Peyer's patch (tissue), 4 donors: ENCODE results near the gene TEF.

ENCODE experiments used
- CTCF ChIP-seq, 6 experiments: fragments of 450-650 bp in 4 of 6; fragments of 200-600 bp in 2 of 6; sonication (generic) in 1 of 6; IDR thresholded peaks; one replicate each; pipeline ENCODE4 v1.5.1; 2017 to 2019; ENCODE audit warnings: antibody characterized with exemption in 6 of 6, mild to moderate bottlenecking in 3 of 6, moderate library complexity in 1 of 6
- POLR2A ChIP-seq, 2 donors: fragments of 450-650 bp; IDR thresholded peaks; one replicate each; pipeline ENCODE4 v1.5.1; 2017; ENCODE audit warnings: antibody characterized with exemption in 2 of 2, mild to moderate bottlenecking in 2 of 2, moderate library complexity in 2 of 2

GRCh38 chr22:41448189-41448808, 66.6 kb downstream of the TEF start:
- no peak for TF ChIP-seq CTCF (IDR thresholded peaks at IDR 0.05)
- peak; percentile 76 to 92 for TF ChIP-seq POLR2A (IDR thresholded peaks at IDR 0.05)
